ENCODE results near the gene DUSP8. TPM values are rescaled to one million over a fixed set of nuclear protein-coding genes. Genes with fewer than 3 reads are reported as not detected.

The DUSP8 gene
- total RNA-seq, 1 experiment from 2014 or later, result 0.83 TPM

GRCh38 chr11:1504138-1504537 is 67.9 kb downstream of the DUSP8 start:
- no peaks in the 10 kb centered on the region for H3K4me1 ChIP-seq
- no peak for DNase-seq
- H3K27ac ChIP-seq, result no peak overlapping the region
- no peaks in the 10 kb centered on the region for H3K36me3 ChIP-seq
- no peaks in the 10 kb centered on the region for H3K9me3 ChIP-seq (replicated peaks)
- no peak overlapping the region for H3K4me3 ChIP-seq
- H3K27me3 ChIP-seq, result no peaks in the 10 kb centered on the region

Other genes starting within 250 kb of the DUSP8 start
- not detected in 2 replicates for gene BRSK2, start 182.3 kb downstream of the DUSP8 start, total RNA-seq (2014; rRNA removed; shearing (Covaris generic))
- gene MOB2, start 85.5 kb downstream of the DUSP8 start, total RNA-seq (2014; rRNA removed; shearing (Covaris generic)), result 11.3 and 13.5 TPM in 2 replicates
- not detected in 2 replicates for gene KRTAP5-1, start 13.0 kb upstream of the DUSP8 start, total RNA-seq (2014; rRNA removed; shearing (Covaris generic))
- not detected in 2 replicates for gene KRTAP5-2, start 26.0 kb upstream of the DUSP8 start, total RNA-seq (2014; rRNA removed; shearing (Covaris generic))
- not detected in 2 replicates for gene KRTAP5-3, start 36.2 kb upstream of the DUSP8 start, total RNA-seq (2014; rRNA removed; shearing (Covaris generic))
- not detected in 2 replicates for gene KRTAP5-4, start 49.9 kb upstream of the DUSP8 start, total RNA-seq (2014; rRNA removed; shearing (Covaris generic))
- gene KRTAP5-5, start 57.5 kb upstream of the DUSP8 start, total RNA-seq (2014; rRNA removed; shearing (Covaris generic)), result not detected in 2 replicates
- not detected in 2 replicates for gene KRTAP5-6, start 124.9 kb upstream of the DUSP8 start, total RNA-seq (2014; rRNA removed; shearing (Covaris generic))
- gene IFITM10, start 178.3 kb upstream of the DUSP8 start, total RNA-seq (2014; rRNA removed; shearing (Covaris generic)), result 0.18 and 0.23 TPM in 2 replicates
- gene CTSD, start 191.7 kb upstream of the DUSP8 start, total RNA-seq (2014; rRNA removed; shearing (Covaris generic)), result 70.2 and 71.4 TPM in 2 replicates